Endothelial cell of umbilical vein (primary cell): ENCODE data around the gene APOBEC4. TPM values are rescaled to one million over a fixed set of nuclear protein-coding genes. Genes with fewer than 3 reads are reported as not detected.

Experiments
- BruUV-seq: library from RNA; stranded (reverse); fragments of 400-500 nt; replicated peaks from 2 replicates; lab custom pipeline; 2021; lab: Mats Ljungman, UMichigan
- CTCF ChIA-PET: fragments of 300-600, 350-600 bp; sonication (Branson Sonifier 250); formaldehyde crosslinking; loops from one replicate; lab custom pipeline; 2021; ENCODE audit warnings: antibody characterized with exemption, inconsistent platforms; lab: Charles Lee
- POLR2A ChIA-PET: fragments of 300-600, 350-600 bp; sonication (Branson Sonifier 250); formaldehyde crosslinking; loops from one replicate; lab custom pipeline; 2021; ENCODE audit warnings: antibody characterized with exemption, inconsistent platforms; lab: Charles Lee
- DNase-seq: peaks from one replicate; pipeline ENCODE4 v3.0.0-alpha.2; 2011; ENCODE audit warnings: low read depth, low spot score
- FAIRE-seq: peaks from 2 replicates; lab custom pipeline; 2011; peaks lifted over from hg19 to GRCh38; lab: Jason Lieb, UNC
- H2AFZ ChIP-seq: 2 replicates; pipeline ENCODE4 v1.6.0; 2012; ENCODE audit warnings: low read depth, low read length, control low read depth, inconsistent platforms
- H3K27ac ChIP-seq: 2 replicates; pipeline ENCODE4 v1.5.1; 2011; ENCODE audit warnings: low read depth, mild to moderate bottlenecking, control low read depth, low read length, moderate library complexity; ENCODE audit not compliant: insufficient read depth
- H3K27me3 ChIP-seq, 2 experiments: 2 replicates each; pipeline versions ENCODE4 v1.6.0 to v1.6.1; 2011; ENCODE audit warnings: low read length in 2 of 2, mixed read lengths in 1 of 2; ENCODE audit not compliant: control insufficient read depth in 2 of 2, insufficient read depth in 2 of 2
- H3K36me3 ChIP-seq, 2 experiments: 2 replicates in 1 of 2; 3 replicates in 1 of 2; pipeline ENCODE4 v1.5.1; 2011; ENCODE audit warnings: low read length in 2 of 2, mild to moderate bottlenecking in 1 of 2, moderate library complexity in 1 of 2; ENCODE audit not compliant: control insufficient read depth in 2 of 2, insufficient read depth in 2 of 2; ENCODE audit errors: extremely low read depth in 1 of 2
- H3K4me1 ChIP-seq: 3 replicates; pipeline ENCODE4 v1.5.1; 2011; ENCODE audit warnings: mild to moderate bottlenecking, low read length; ENCODE audit not compliant: control insufficient read depth, insufficient read depth; ENCODE audit errors: extremely low read depth
- H3K4me2 ChIP-seq: 2 replicates; pipeline ENCODE4 v1.6.1; 2011; ENCODE audit warnings: low read length, control low read depth, mixed read lengths; ENCODE audit not compliant: insufficient read depth
- H3K4me3 ChIP-seq, 3 experiments: fragments of 200-600 bp in 1 of 3; sonication (generic), shearing (Covaris generic) in 1 of 3; replicated peaks in 1 of 3; 2 replicates each; pipeline ENCODE4 v1.5.1; 2011 to 2016; ENCODE audit warnings: control low read depth in 3 of 3, low read length in 3 of 3, mild to moderate bottlenecking in 2 of 3, inconsistent platforms in 1 of 3, low read depth in 1 of 3, moderate library complexity in 1 of 3; ENCODE audit not compliant: insufficient read depth in 1 of 3
- H3K79me2 ChIP-seq: 2 replicates; pipeline ENCODE4 v1.6.0; 2012; ENCODE audit warnings: low read length, inconsistent platforms; ENCODE audit not compliant: control insufficient read depth, insufficient read depth
- H3K9ac ChIP-seq: replicated peaks from 2 replicates; pipeline ENCODE3; 2011; ENCODE audit warnings: low read length, control low read depth; ENCODE audit not compliant: insufficient read depth; ENCODE audit errors: extremely low read depth
- H3K9me1 ChIP-seq: replicated peaks from 3 replicates; pipeline ENCODE4 v1.6.0; 2011; ENCODE audit warnings: mild to moderate bottlenecking, low read length; ENCODE audit not compliant: control insufficient read depth, insufficient read depth; ENCODE audit errors: extremely low read depth
- H3K9me3 ChIP-seq: replicated peaks from 2 replicates; pipeline ENCODE4 v1.5.1; 2012; ENCODE audit warnings: low read length, inconsistent platforms; ENCODE audit not compliant: control insufficient read depth, insufficient read depth
- H4K20me1 ChIP-seq: replicated peaks from 2 replicates; pipeline ENCODE3; 2011; ENCODE audit warnings: mild to moderate bottlenecking, low read length; ENCODE audit not compliant: control insufficient read depth, insufficient read depth; ENCODE audit errors: extremely low read depth
- EZH2 ChIP-seq: IDR thresholded peaks from 2 replicates; pipeline ENCODE4 v1.6.1; 2012; ENCODE audit warnings: borderline replicate concordance, low read depth, mild to moderate bottlenecking, moderate library complexity, low read length, inconsistent platforms; ENCODE audit not compliant: severe bottlenecking
- FOS ChIP-seq: IDR thresholded peaks from 2 replicates; pipeline ENCODE4 v1.6.1; 2011; ENCODE audit warnings: mild to moderate bottlenecking, low read length, moderate library complexity, borderline replicate concordance; ENCODE audit not compliant: insufficient read depth
- GATA2 ChIP-seq: IDR thresholded peaks from 2 replicates; pipeline ENCODE4 v1.7.0; 2011; ENCODE audit warnings: low read depth, mild to moderate bottlenecking, moderate library complexity, mixed read lengths, low read length; ENCODE audit not compliant: insufficient read length, insufficient read depth
- JUN ChIP-seq: IDR thresholded peaks from 2 replicates; pipeline ENCODE4 v1.6.1; 2011; ENCODE audit warnings: borderline replicate concordance, low read depth; ENCODE audit not compliant: insufficient read length, insufficient read depth
- MYC ChIP-seq: IDR thresholded peaks from one replicate; pipeline ENCODE4 v1.6.1; 2011; ENCODE audit warnings: mild to moderate bottlenecking, low read depth, low read length
- POLR2A ChIP-seq: IDR thresholded peaks from 2 replicates; pipeline ENCODE4 v1.6.1; 2012; ENCODE audit warnings: low read depth, mild to moderate bottlenecking, control low read depth, low read length
- POLR2AphosphoS5 ChIP-seq: IDR thresholded peaks from 2 replicates; pipeline ENCODE4 v1.6.1; 2012; ENCODE audit warnings: low read depth, mild to moderate bottlenecking, control low read depth, low read length, moderate library complexity; ENCODE audit not compliant: insufficient read depth
- dilution Hi-C: fragments of 300-500 bp; cut with MboI; formaldehyde crosslinking; loops from one replicate; pipeline ENCODE4 v1.15.0; 2019; ENCODE audit warnings: low sequenced_read_pairs; ENCODE audit not compliant: extremely low pct_ligation_motif_present
- intact Hi-C: fragments of 100-400 bp; cut with micrococcal nuclease; formaldehyde crosslinking; loops from one replicate; pipeline ENCODE4 v1.10.0; 2022
- polyA plus RNA-seq, 4 experiments: library from polyadenylated mRNA; depleted of rRNA in 3 of 4; stranded (reverse) in 3 of 4; unstranded in 1 of 4; fragments of >200 nt; gene quantifications; 2 replicates each; pipeline versions ENCODE4 v1.2.1 to v1.2.3, GENCODE V29; 2011 to 2012; ENCODE audit warnings: missing spikeins in 1 of 4
- total RNA-seq: library from RNA; stranded (reverse); gene quantifications from 2 replicates; pipeline ENCODE4 v1.2.3, GENCODE V29; 2021
- TF ChIP-seq, protein P1 (sequence below), 2 donors: IDR thresholded peaks; 1 replicate in 1 of 2; 2 replicates in 1 of 2; pipeline ENCODE4 v1.5.1; 2011; ENCODE audit warnings: low read length in 2 of 2, mild to moderate bottlenecking in 2 of 2, moderate library complexity in 2 of 2, control low read depth in 1 of 2, inconsistent platforms in 1 of 2, low read depth in 1 of 2; ENCODE audit not compliant: insufficient read depth in 1 of 2; ENCODE audit errors: extremely low read depth in 1 of 2
- TF ChIP-seq, protein P2 (sequence below): IDR thresholded peaks from 2 replicates; pipeline ENCODE4 v1.6.1; 2011; ENCODE audit not compliant: insufficient read depth, insufficient read length

Gene APOBEC4
- total and polyA plus RNA-seq, 2 donors (not counting 3 experiments of a cell fraction or from before 2014, with no cell fraction given) = not detected

DNA sequence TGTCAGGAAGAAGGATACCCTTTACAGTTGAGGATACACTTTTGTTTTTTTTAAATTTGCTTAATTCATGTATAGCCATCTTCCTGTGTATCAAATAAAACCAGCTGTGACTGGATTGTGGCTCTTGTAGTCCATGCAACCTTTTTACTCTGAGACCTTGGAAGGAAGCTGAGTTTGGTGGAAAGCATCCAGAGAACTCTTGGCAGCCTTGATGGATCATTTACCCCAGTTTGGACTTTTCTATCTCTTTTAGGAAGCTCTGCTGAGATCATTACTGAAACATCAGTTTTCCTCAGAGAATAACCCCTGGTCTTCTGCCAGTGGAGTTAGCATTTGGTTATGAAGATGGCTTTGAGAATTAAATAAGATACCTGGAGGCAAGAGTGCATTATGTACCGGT, 21.2 kb upstream of the APOBEC4 start:
- H3K9me1 ChIP-seq = no peaks in the 10 kb centered on the region
- H3K79me2 ChIP-seq = no peaks in the 10 kb centered on the region
- intact Hi-C loops = no loop called here
- no peak for FAIRE-seq
- no peak overlapping the region for H3K4me3 ChIP-seq
- dilution Hi-C loops = no loop called here
- ChIA-PET CTCF (interaction anchor here (1.2 to 2.7 kb wide), 3 partner anchors 11 to 242 kb away, joined by 4 to 25 read pairs (median 12); no protein-coding TSS in a partner anchor), POLR2A (no interaction called here)
- no peaks in the 10 kb centered on the region for H3K36me3 ChIP-seq
- no peaks in the 10 kb centered on the region for H3K4me1 ChIP-seq
- no peaks in the 10 kb centered on the region for H3K9me3 ChIP-seq
- no peaks in the 10 kb centered on the region for H4K20me1 ChIP-seq
- no peak for TF ChIP-seq POLR2AphosphoS5
- TF ChIP-seq EZH2 = no peak
- no peak for TF ChIP-seq POLR2A
- TF ChIP-seq, protein P1, sequence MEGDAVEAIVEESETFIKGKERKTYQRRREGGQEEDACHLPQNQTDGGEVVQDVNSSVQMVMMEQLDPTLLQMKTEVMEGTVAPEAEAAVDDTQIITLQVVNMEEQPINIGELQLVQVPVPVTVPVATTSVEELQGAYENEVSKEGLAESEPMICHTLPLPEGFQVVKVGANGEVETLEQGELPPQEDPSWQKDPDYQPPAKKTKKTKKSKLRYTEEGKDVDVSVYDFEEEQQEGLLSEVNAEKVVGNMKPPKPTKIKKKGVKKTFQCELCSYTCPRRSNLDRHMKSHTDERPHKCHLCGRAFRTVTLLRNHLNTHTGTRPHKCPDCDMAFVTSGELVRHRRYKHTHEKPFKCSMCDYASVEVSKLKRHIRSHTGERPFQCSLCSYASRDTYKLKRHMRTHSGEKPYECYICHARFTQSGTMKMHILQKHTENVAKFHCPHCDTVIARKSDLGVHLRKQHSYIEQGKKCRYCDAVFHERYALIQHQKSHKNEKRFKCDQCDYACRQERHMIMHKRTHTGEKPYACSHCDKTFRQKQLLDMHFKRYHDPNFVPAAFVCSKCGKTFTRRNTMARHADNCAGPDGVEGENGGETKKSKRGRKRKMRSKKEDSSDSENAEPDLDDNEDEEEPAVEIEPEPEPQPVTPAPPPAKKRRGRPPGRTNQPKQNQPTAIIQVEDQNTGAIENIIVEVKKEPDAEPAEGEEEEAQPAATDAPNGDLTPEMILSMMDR (IDR thresholded peaks at IDR 0.05; ENCODE audit: extremely low read depth in 1 of 2, insufficient read depth in 1 of 2, low read depth in 1 of 2, low read length in 2 of 2) = no peak
- TF ChIP-seq, protein P2, sequence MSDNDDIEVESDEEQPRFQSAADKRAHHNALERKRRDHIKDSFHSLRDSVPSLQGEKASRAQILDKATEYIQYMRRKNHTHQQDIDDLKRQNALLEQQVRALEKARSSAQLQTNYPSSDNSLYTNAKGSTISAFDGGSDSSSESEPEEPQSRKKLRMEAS = no peak
- no peak for TF ChIP-seq GATA2
- TF ChIP-seq FOS = no peak
- no peak for TF ChIP-seq MYC
- TF ChIP-seq JUN = no peak
- H2AFZ ChIP-seq = no peak overlapping the region
- DNase-seq = no peak
- H3K27ac ChIP-seq = no peak overlapping the region
- no peak overlapping the region for H3K4me2 ChIP-seq
- no peak overlapping the region for H3K9ac ChIP-seq
- H3K27me3 ChIP-seq = no peaks in the 10 kb centered on the region
- BruUV-seq = no TSS peak
